ENCODE results near the gene COL23A1. TPM values are rescaled to one million over a fixed set of nuclear protein-coding genes. Genes with fewer than 3 reads are reported as not detected.
"Not testable (repeated sequence)": the region's sequence is repeated elsewhere in the genome, so short reads cannot be mapped to it uniquely, and the experiment has no call there.

COL23A1 gene
- total and polyA plus RNA-seq, 2 donors (not counting 1 experiment from before 2014, with no cell fraction given), result not detected

DNA sequence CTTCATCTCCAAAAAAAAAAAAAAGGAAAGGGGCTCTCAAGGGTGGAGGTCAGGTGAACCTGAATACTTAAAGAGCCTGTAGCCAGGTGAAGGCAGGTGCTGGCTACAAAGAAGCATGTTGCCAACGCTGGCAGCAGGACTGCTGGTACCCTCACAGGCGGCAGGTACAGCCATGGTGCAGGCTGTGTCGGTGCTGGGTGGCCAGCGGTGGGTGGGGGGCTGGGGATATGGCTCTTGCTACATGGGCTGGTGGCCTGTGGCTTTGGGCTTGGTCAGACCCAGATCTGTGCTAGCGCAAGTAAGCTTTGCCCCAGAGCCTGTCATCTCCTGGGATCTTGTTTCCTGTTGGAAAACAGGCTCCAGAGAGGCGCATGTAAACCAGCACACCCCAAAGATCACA, 271.3 kb downstream of the COL23A1 start:
- Histone ChIP-seq H2AFZ (ENCODE audit: low read length) (no peak overlapping the region), H3K4me3 (replicated peaks in 1 of 4; ENCODE audit: control extremely low read depth in 1 of 4, insufficient read depth in 1 of 4, low read depth in 3 of 4, low read length in 4 of 4) (no peak overlapping the region), H3K9me3 (ENCODE audit: control insufficient read depth, insufficient read depth, low read depth, low read length) (no peaks in the 10 kb centered on the region), H3K4me1 (ENCODE audit: control insufficient read depth, extremely low read depth, insufficient read depth, low read length) (no peaks in the 10 kb centered on the region), H3K27ac (ENCODE audit: insufficient read depth, low read length) (no peak overlapping the region), H3K4me2 (ENCODE audit: extremely low read depth, insufficient read depth, low read length) (no peak overlapping the region), H3K79me2 (ENCODE audit: control insufficient read depth, insufficient read depth, low read length) (no peaks in the 10 kb centered on the region), H3K36me3 (ENCODE audit: control insufficient read depth, insufficient read depth, low read length) (no peaks in the 10 kb centered on the region), H3K27me3 (ENCODE audit: control insufficient read depth, insufficient read depth, low read length) (no peaks in the 10 kb centered on the region), H4K20me1 (ENCODE audit: control insufficient read depth, extremely low read depth, insufficient read depth, low read length) (no peaks in the 10 kb centered on the region), H3K9ac (ENCODE audit: insufficient read depth, low read length) (no peak overlapping the region)
- DNase-seq (ENCODE audit: low read depth in 2 of 2), result no peak
- TF ChIP-seq, protein P1, sequence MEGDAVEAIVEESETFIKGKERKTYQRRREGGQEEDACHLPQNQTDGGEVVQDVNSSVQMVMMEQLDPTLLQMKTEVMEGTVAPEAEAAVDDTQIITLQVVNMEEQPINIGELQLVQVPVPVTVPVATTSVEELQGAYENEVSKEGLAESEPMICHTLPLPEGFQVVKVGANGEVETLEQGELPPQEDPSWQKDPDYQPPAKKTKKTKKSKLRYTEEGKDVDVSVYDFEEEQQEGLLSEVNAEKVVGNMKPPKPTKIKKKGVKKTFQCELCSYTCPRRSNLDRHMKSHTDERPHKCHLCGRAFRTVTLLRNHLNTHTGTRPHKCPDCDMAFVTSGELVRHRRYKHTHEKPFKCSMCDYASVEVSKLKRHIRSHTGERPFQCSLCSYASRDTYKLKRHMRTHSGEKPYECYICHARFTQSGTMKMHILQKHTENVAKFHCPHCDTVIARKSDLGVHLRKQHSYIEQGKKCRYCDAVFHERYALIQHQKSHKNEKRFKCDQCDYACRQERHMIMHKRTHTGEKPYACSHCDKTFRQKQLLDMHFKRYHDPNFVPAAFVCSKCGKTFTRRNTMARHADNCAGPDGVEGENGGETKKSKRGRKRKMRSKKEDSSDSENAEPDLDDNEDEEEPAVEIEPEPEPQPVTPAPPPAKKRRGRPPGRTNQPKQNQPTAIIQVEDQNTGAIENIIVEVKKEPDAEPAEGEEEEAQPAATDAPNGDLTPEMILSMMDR (conservative IDR thresholded peaks at IDR 0.05 in 1 of 2, IDR thresholded peaks at IDR 0.05 in 1 of 2; ENCODE audit: low read depth in 1 of 2, low read length in 2 of 2), result no peak

DNA sequence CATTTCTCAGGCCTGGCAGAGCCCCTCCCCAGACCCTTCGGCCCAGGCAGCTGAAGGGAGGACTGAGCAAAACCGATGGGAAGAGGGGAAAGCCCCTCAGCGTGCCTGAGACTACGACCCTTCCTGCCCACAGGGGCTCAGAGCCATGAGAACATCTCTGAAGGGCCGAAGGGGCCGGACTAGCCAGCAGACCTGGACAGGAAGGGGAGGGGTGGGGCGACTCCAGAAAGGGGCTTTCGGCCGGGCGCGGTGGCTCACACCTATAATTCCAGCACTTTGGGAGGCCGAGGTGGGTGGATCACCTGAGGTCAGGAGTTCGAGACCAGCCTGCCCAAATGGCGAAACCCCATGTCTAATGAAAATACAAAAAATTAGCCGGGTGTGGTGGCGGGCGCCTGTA, 271.8 kb downstream of the COL23A1 start:
- Histone ChIP-seq H3K9me3 (ENCODE audit: control insufficient read depth, insufficient read depth, low read depth, low read length) (no peaks in the 10 kb centered on the region), H3K79me2 (ENCODE audit: control insufficient read depth, insufficient read depth, low read length) (no peaks in the 10 kb centered on the region), H3K27me3 (ENCODE audit: control insufficient read depth, insufficient read depth, low read length) (no peaks in the 10 kb centered on the region), H3K9ac (ENCODE audit: insufficient read depth, low read length) (no peak overlapping the region), H3K4me3 (replicated peaks in 1 of 4; ENCODE audit: control extremely low read depth in 1 of 4, insufficient read depth in 1 of 4, low read depth in 3 of 4, low read length in 4 of 4) (no peak overlapping the region), H3K4me2 (ENCODE audit: extremely low read depth, insufficient read depth, low read length) (no peak overlapping the region), H3K27ac (ENCODE audit: insufficient read depth, low read length) (no peak overlapping the region), H2AFZ (ENCODE audit: low read length) (no peak overlapping the region), H3K4me1 (ENCODE audit: control insufficient read depth, extremely low read depth, insufficient read depth, low read length) (no peaks in the 10 kb centered on the region), H3K36me3 (ENCODE audit: control insufficient read depth, insufficient read depth, low read length) (no peaks in the 10 kb centered on the region), H4K20me1 (ENCODE audit: control insufficient read depth, extremely low read depth, insufficient read depth, low read length) (no peaks in the 10 kb centered on the region)
- no peak for DNase-seq (ENCODE audit: low read depth in 2 of 2)
- TF ChIP-seq EZH2 (IDR thresholded peaks at IDR 0.05; ENCODE audit: low read length, missing control alignments), result no peak
- TF ChIP-seq, protein P1 (conservative IDR thresholded peaks at IDR 0.05 in 1 of 2, IDR thresholded peaks at IDR 0.05 in 1 of 2; ENCODE audit: low read depth in 1 of 2, low read length in 2 of 2), result no peak

DNA sequence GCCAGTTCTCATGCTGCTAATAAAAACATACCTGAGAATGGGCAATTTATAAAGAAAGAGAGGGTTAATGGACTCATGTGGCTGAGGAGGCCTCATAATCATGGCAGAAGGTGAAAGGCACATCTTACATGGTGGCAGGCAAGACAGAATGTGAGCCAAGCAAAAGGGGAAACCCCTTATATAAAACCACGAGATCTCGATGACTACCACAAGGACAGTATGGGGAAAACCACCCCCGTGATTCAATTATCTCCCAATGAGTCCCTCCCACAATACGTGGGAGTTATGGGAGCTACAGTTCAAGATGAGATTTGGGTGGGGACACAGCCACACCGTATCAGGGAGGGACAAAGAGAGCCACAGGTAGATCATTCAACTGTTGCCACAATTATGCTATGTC, 272.5 kb downstream of the COL23A1 start:
- H3K79me2 ChIP-seq (ENCODE audit: control insufficient read depth, insufficient read depth, low read length); H3K36me3 ChIP-seq (ENCODE audit: control insufficient read depth, insufficient read depth, low read length); H3K9me3 ChIP-seq (ENCODE audit: control insufficient read depth, insufficient read depth, low read depth, low read length); DNase-seq (ENCODE audit: low read depth in 2 of 2); H3K4me2 ChIP-seq (ENCODE audit: extremely low read depth, insufficient read depth, low read length); H3K9ac ChIP-seq (ENCODE audit: insufficient read depth, low read length); H4K20me1 ChIP-seq (ENCODE audit: control insufficient read depth, extremely low read depth, insufficient read depth, low read length); H3K4me1 ChIP-seq (ENCODE audit: control insufficient read depth, extremely low read depth, insufficient read depth, low read length); H3K27me3 ChIP-seq (ENCODE audit: control insufficient read depth, insufficient read depth, low read length); H2AFZ ChIP-seq (ENCODE audit: low read length); H3K4me3 ChIP-seq (replicated peaks in 1 of 4; ENCODE audit: control extremely low read depth in 1 of 4, insufficient read depth in 1 of 4, low read depth in 3 of 4, low read length in 4 of 4); H3K27ac ChIP-seq (ENCODE audit: insufficient read depth, low read length): not testable (repeated sequence)

All from fibroblast of lung (primary cell).